Measurements from ENCODE around the gene LRRC70.

DNA sequence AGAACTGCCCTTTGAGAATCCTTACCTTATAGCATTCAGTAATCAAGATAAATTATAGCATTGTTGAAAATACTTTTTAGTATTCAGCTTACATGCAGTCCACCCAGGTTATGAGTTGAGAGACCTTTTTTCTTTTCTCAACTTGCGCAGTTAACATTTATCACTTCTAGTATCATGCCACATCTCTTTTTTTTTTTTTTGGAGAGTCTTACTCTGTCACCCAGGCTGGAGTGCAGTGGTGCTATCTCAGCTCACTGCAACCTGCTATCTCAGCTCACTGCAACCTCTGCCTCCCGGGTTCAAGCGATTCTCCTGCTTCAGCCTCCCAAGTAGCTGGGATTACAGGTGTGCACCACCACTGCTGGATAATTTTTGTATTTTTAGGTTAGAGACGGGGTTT lies 29.0 kb downstream of the LRRC70 start:
- TF ChIP-seq POLR2A (IDR thresholded peaks at IDR 0.05) (no peak), POLR2AphosphoS5 (IDR thresholded peaks at IDR 0.05) (no peak), EP300 (IDR thresholded peaks at IDR 0.05) (no peak)
- TF ChIP-seq, protein P1, sequence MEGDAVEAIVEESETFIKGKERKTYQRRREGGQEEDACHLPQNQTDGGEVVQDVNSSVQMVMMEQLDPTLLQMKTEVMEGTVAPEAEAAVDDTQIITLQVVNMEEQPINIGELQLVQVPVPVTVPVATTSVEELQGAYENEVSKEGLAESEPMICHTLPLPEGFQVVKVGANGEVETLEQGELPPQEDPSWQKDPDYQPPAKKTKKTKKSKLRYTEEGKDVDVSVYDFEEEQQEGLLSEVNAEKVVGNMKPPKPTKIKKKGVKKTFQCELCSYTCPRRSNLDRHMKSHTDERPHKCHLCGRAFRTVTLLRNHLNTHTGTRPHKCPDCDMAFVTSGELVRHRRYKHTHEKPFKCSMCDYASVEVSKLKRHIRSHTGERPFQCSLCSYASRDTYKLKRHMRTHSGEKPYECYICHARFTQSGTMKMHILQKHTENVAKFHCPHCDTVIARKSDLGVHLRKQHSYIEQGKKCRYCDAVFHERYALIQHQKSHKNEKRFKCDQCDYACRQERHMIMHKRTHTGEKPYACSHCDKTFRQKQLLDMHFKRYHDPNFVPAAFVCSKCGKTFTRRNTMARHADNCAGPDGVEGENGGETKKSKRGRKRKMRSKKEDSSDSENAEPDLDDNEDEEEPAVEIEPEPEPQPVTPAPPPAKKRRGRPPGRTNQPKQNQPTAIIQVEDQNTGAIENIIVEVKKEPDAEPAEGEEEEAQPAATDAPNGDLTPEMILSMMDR (IDR thresholded peaks at IDR 0.05), result no peak

Data from upper lobe of left lung (tissue), 4 donors.